ENCODE results near the gene CFH. TPM values are rescaled to one million over a fixed set of nuclear protein-coding genes. Genes with fewer than 3 reads are reported as not detected.

Gene CFH
- polyA plus RNA-seq, 1 of the 3 experiments (the other 2 are of a cell fraction): 2.9 TPM

DNA sequence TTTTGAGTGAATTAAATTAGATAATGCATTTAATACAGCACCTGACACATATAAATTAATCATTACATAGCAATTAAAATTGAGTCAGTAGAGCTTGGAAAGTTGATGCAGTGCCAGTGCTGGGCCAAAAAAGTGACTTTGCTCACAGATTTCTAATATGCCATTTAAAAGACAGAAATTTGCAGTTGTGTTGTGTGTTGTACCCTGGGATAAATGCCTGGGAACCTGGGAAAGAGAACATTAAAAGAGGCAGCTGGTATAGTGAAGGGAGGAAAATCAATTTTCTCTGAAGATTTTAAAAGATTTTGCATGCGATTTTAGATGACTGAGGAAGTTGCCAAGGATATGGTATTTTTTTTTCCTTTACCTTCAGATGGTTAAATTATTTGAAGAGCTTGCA lies 10.9 kb upstream of the CFH start:
- Histone ChIP-seq H3K79me2 (ENCODE audit: insufficient read depth) (no peaks in the 10 kb centered on the region), H3K9ac (no peak overlapping the region), H3K4me3 (ENCODE audit: low read depth in 2 of 2, low read length in 1 of 2) (no peak overlapping the region), H3K27ac (ENCODE audit: low read depth in 2 of 2, low read length in 1 of 2) (no peak overlapping the region), H2AFZ (ENCODE audit: low read depth) (no peak overlapping the region), H3K9me3 (no peaks in the 10 kb centered on the region), H3K4me1 (ENCODE audit: control insufficient read depth in 1 of 2, insufficient read depth in 2 of 2, low read depth in 1 of 2, low read length in 1 of 2) (no peaks in the 10 kb centered on the region), H3K9me2 (no peaks in the 10 kb centered on the region), H3K36me3 (replicated peaks in 1 of 2; ENCODE audit: control insufficient read depth in 1 of 2, insufficient read depth in 2 of 2, low read length in 1 of 2) (no peaks in the 10 kb centered on the region), H4K20me1 (ENCODE audit: insufficient read depth) (no peaks in the 10 kb centered on the region), H3K4me2 (no peak overlapping the region), H3F3A (replicated peaks; ENCODE audit: insufficient read depth) (no peaks in the 10 kb centered on the region), H3K27me3 (ENCODE audit: insufficient read depth) (no peaks in the 10 kb centered on the region)
- ChIA-PET CTCF (interaction anchor here (1.5 kb wide), 1 partner anchor 20 kb away, joined by 8 read pairs; no protein-coding TSS in a partner anchor), POLR2A (no interaction called here)
- WGBS (ENCODE audit: low lambda C conversion rate): 61% methylated on average over 1 of the region's 1 CpG
- no peak for DNase-seq
- no peak for TF ChIP-seq FOXJ3 (CRISPR knock-in tag; IDR thresholded peaks at IDR 0.05)
- no peak for TF ChIP-seq GATA2 (CRISPR knock-in tag; IDR thresholded peaks at IDR 0.05)
- no peak for TF ChIP-seq RXRA (IDR thresholded peaks at IDR 0.05; ENCODE audit: borderline replicate concordance, low read depth)
- TF ChIP-seq ELF1 (IDR thresholded peaks at IDR 0.05): no peak
- no peak for TF ChIP-seq FOXM1 (IDR thresholded peaks at IDR 0.05; ENCODE audit: low read depth)
- no peak for TF ChIP-seq MEF2A (IDR thresholded peaks at IDR 0.05; ENCODE audit: borderline replicate concordance, low read depth)
- TF ChIP-seq, protein P1, sequence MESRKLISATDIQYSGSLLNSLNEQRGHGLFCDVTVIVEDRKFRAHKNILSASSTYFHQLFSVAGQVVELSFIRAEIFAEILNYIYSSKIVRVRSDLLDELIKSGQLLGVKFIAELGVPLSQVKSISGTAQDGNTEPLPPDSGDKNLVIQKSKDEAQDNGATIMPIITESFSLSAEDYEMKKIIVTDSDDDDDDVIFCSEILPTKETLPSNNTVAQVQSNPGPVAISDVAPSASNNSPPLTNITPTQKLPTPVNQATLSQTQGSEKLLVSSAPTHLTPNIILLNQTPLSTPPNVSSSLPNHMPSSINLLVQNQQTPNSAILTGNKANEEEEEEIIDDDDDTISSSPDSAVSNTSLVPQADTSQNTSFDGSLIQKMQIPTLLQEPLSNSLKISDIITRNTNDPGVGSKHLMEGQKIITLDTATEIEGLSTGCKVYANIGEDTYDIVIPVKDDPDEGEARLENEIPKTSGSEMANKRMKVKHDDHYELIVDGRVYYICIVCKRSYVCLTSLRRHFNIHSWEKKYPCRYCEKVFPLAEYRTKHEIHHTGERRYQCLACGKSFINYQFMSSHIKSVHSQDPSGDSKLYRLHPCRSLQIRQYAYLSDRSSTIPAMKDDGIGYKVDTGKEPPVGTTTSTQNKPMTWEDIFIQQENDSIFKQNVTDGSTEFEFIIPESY (IDR thresholded peaks at IDR 0.05; ENCODE audit: borderline replicate concordance, low read depth): no peak
- TF ChIP-seq CHD2 (IDR thresholded peaks at IDR 0.05; ENCODE audit: low read length, partially characterized antibody): no peak
- no peak for TF ChIP-seq TCF12 (IDR thresholded peaks at IDR 0.05)
- TF ChIP-seq NFIC (IDR thresholded peaks at IDR 0.05; ENCODE audit: borderline replicate concordance): no peak
- TF ChIP-seq EZH2phosphoT487 (IDR thresholded peaks at IDR 0.05; ENCODE audit: borderline replicate concordance, low read depth): no peak
- no peak for TF ChIP-seq FOSL2 (IDR thresholded peaks at IDR 0.05; ENCODE audit: borderline replicate concordance, low read depth)
- TF ChIP-seq IRF3 (IDR thresholded peaks at IDR 0.05; ENCODE audit: low read depth, low read length): no peak
- no peak for TF ChIP-seq NRF1 (IDR thresholded peaks at IDR 0.05; ENCODE audit: low read depth, low read length)
- no peak for TF ChIP-seq GABPA (IDR thresholded peaks at IDR 0.05; ENCODE audit: low read depth)
- no peak for TF ChIP-seq RAD21 (IDR thresholded peaks at IDR 0.05; ENCODE audit: low read length)
- TF ChIP-seq POLR2AphosphoS5 (IDR thresholded peaks at IDR 0.05; ENCODE audit: low read depth, low read length): no peak

- DNase-seq: no peak
- TF ChIP-seq EZH2phosphoT487 (IDR thresholded peaks at IDR 0.05; ENCODE audit: borderline replicate concordance, low read depth): no peak
- no peak for TF ChIP-seq CHD2 (IDR thresholded peaks at IDR 0.05; ENCODE audit: low read length, partially characterized antibody)
- TF ChIP-seq FOXJ3 (CRISPR knock-in tag; IDR thresholded peaks at IDR 0.05): no peak
- TF ChIP-seq ELF1 (IDR thresholded peaks at IDR 0.05): no peak
- TF ChIP-seq, protein P2, sequence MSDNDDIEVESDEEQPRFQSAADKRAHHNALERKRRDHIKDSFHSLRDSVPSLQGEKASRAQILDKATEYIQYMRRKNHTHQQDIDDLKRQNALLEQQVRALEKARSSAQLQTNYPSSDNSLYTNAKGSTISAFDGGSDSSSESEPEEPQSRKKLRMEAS (IDR thresholded peaks at IDR 0.05; ENCODE audit: low read depth): no peak
- no peak for TF ChIP-seq TAF1 (IDR thresholded peaks at IDR 0.05; ENCODE audit: borderline replicate concordance, low read depth, low read length)
- no peak for TF ChIP-seq MEF2A (IDR thresholded peaks at IDR 0.05; ENCODE audit: borderline replicate concordance, low read depth)
- no peak for TF ChIP-seq TEAD4 (IDR thresholded peaks at IDR 0.05; ENCODE audit: borderline replicate concordance, insufficient read depth)
- no peak for TF ChIP-seq POLR2AphosphoS5 (IDR thresholded peaks at IDR 0.05; ENCODE audit: low read depth, low read length)
- no peak for TF ChIP-seq SIN3A (IDR thresholded peaks at IDR 0.05; ENCODE audit: borderline replicate concordance, low read depth, low read length)
- Histone ChIP-seq H3K4me3 (ENCODE audit: low read depth in 2 of 2, low read length in 1 of 2) (no peak overlapping the region), H3K27ac (ENCODE audit: low read depth in 2 of 2, low read length in 1 of 2) (no peak overlapping the region), H3K36me3 (replicated peaks in 1 of 2; ENCODE audit: control insufficient read depth in 1 of 2, insufficient read depth in 2 of 2, low read length in 1 of 2) (no peaks in the 10 kb centered on the region), H3K9me3 (no peaks in the 10 kb centered on the region), H2AFZ (ENCODE audit: low read depth) (no peak overlapping the region), H3K9ac (no peak overlapping the region), H4K20me1 (ENCODE audit: insufficient read depth) (no peaks in the 10 kb centered on the region), H3F3A (replicated peaks; ENCODE audit: insufficient read depth) (no peaks in the 10 kb centered on the region), H3K4me1 (ENCODE audit: control insufficient read depth in 1 of 2, insufficient read depth in 2 of 2, low read depth in 1 of 2, low read length in 1 of 2) (no peaks in the 10 kb centered on the region), H3K79me2 (ENCODE audit: insufficient read depth) (no peaks in the 10 kb centered on the region), H3K27me3 (ENCODE audit: insufficient read depth) (no peaks in the 10 kb centered on the region), H3K9me2 (no peaks in the 10 kb centered on the region), H3K4me2 (no peak overlapping the region)
- ChIA-PET POLR2A (no interaction called here), CTCF (interaction anchor here (2.1 kb wide), 1 partner anchor 11 kb away, joined by 9 read pairs; no protein-coding TSS in a partner anchor)
- WGBS (ENCODE audit: low lambda C conversion rate): 86% methylated on average over 12 of the region's 12 CpGs
Observed at GRCh38 chr1:196649990-196650389, 1.9 kb upstream of the CFH start.
